Upper lobe of right lung (tissue), 1 donor: ENCODE results near the gene MAB21L1. TPM values are rescaled to one million over a fixed set of nuclear protein-coding genes. Genes with fewer than 3 reads are reported as not detected.
A peak's percentile ranks its signal among the peaks of the same experiment; 100 is the strongest.

Experiments
- ATAC-seq: fragments of 200-7000 bp; cut with Tn5 transposase; one replicate; pipeline ENCODE4 v1.9.1; 2020; ENCODE audit warnings: mild to moderate bottlenecking, moderate library complexity
- DNase-seq: peaks from one replicate; pipeline ENCODE4 v3.0.0-alpha.2; 2020
- H3K27ac ChIP-seq: fragments of 200-600 bp; one replicate; pipeline ENCODE4 v1.8.0; 2022
- H3K27me3 ChIP-seq: fragments of 200-600 bp; one replicate; pipeline ENCODE4 v1.8.0; 2022; ENCODE audit warnings: mild to moderate bottlenecking
- H3K36me3 ChIP-seq: fragments of 200-600 bp; one replicate; pipeline ENCODE4 v1.8.0; 2022
- H3K4me1 ChIP-seq: fragments of 200-600 bp; one replicate; pipeline ENCODE4 v1.8.0; 2022
- H3K4me3 ChIP-seq: fragments of 200-600 bp; one replicate; pipeline ENCODE4 v1.8.0; 2022; ENCODE audit warnings: mild to moderate bottlenecking
- H3K9me3 ChIP-seq: fragments of 200-600 bp; one replicate; pipeline ENCODE4 v1.8.0; 2022
- CTCF ChIP-seq: fragments of 200-600 bp; IDR thresholded peaks from one replicate; pipeline ENCODE4 v1.8.0; 2022; ENCODE audit warnings: antibody characterized with exemption
- intact Hi-C: fragments of 100-400 bp; cut with DNase I; formaldehyde crosslinking; loops from one replicate; pipeline ENCODE4 v1.11.0; 2022
- total RNA-seq: library from RNA; stranded (reverse); fragmentation: NEBNext Ultra II Directional; extraction: Animal tissue kit (Norgen Biotek cat#: 25700); gene quantifications from one replicate; pipeline ENCODE4 v1.2.1, GENCODE V29; 2021
- donor health status: DM: no; HTN: yes; CAD: no; lungs with severe emphysema.

The MAB21L1 gene
- total RNA-seq, 1 donor from 2014 or later = 0.17 TPM

GRCh38 chr13:35479706-35480105, 3.2 kb upstream of the MAB21L1 start:
- no peak for TF ChIP-seq CTCF
- Histone ChIP-seq H3K9me3 (no peaks in the 10 kb centered on the region), H3K27me3 (peaks cover 41% of the 10 kb centered on the region), H3K4me3 (no peak overlapping the region), H3K27ac (no peak overlapping the region), H3K4me1 (no peaks in the 10 kb centered on the region), H3K36me3 (no peaks in the 10 kb centered on the region)
- DNase-seq (no peak), ATAC-seq (no peak)
- intact Hi-C loops = no loop called here

- H3K27ac ChIP-seq = no peak overlapping the region
- peaks cover 48% of the 10 kb centered on the region for H3K27me3 ChIP-seq
- no peaks in the 10 kb centered on the region for H3K9me3 ChIP-seq
- no peaks in the 10 kb centered on the region for H3K4me1 ChIP-seq
- DNase-seq (no peak), ATAC-seq (no peak)
- no peak overlapping the region for H3K4me3 ChIP-seq
- intact Hi-C loops = no loop called here
- H3K36me3 ChIP-seq = no peaks in the 10 kb centered on the region
- no peak for TF ChIP-seq CTCF
Measured at GRCh38 chr13:35479038-35479492, 2.6 kb upstream of the MAB21L1 start.

- H3K4me1 ChIP-seq = no peaks in the 10 kb centered on the region
- peak; percentile 33 for ATAC-seq
- DNase-seq = no peak
- no peak overlapping the region for H3K27ac ChIP-seq
- intact Hi-C loops = no loop called here
- H3K27me3 ChIP-seq = peaks cover 54% of the 10 kb centered on the region
- no peak overlapping the region for H3K4me3 ChIP-seq
- H3K36me3 ChIP-seq = no peaks in the 10 kb centered on the region
- no peaks in the 10 kb centered on the region for H3K9me3 ChIP-seq
- no peak for TF ChIP-seq CTCF
Measured at GRCh38 chr13:35478271-35479037, 2.0 kb upstream of the MAB21L1 start.

GRCh38 chr13:35477386-35477946, 977 bp upstream of the MAB21L1 start:
- Histone ChIP-seq H3K27ac (no peak overlapping the region), H3K4me1 (no peaks in the 10 kb centered on the region), H3K27me3 (peaks cover 64% of the 10 kb centered on the region), H3K36me3 (no peaks in the 10 kb centered on the region), H3K9me3 (no peaks in the 10 kb centered on the region), H3K4me3 (no peak overlapping the region)
- DNase-seq (no peak), ATAC-seq (no peak)
- TF ChIP-seq CTCF = no peak
- intact Hi-C loops = no loop called here

GRCh38 chr13:35475212-35475959, 1.1 kb downstream of the MAB21L1 start:
- H3K4me3 ChIP-seq = peak overlapping the region; percentile 24
- H3K9me3 ChIP-seq = no peaks in the 10 kb centered on the region
- DNase-seq (no peak), ATAC-seq (peak; percentile 31)
- no peaks in the 10 kb centered on the region for H3K36me3 ChIP-seq
- no peak for TF ChIP-seq CTCF
- intact Hi-C loops = no loop called here
- H3K4me1 ChIP-seq = peaks cover 3% of the 10 kb centered on the region
- peaks cover 82% of the 10 kb centered on the region for H3K27me3 ChIP-seq
- no peak overlapping the region for H3K27ac ChIP-seq
